Activated naive CD4-positive, alpha-beta T cell treated with anti-CD3 and anti-CD28 coated beads, Interleukin-2, amount 10 ng/mL, durations not matched to agents 7 days and 5 days (primary cell): ENCODE measurements around the gene SLC23A3.

Experiments used
- CTCF ChIA-PET: fragments of 350-600 bp; sonication (Branson Sonifier 250); formaldehyde crosslinking; loops from one replicate; lab custom pipeline; 2021; ENCODE audit warnings: antibody characterized with exemption; lab: Charles Lee
- DNase-seq: peaks from one replicate; pipeline ENCODE4 v3.0.0-alpha.2; 2020
- H3K27ac Mint-ChIP-seq: one replicate; pipeline ENCODE4 v1.8.0; 2021; ENCODE audit warnings: mild to moderate bottlenecking, moderate library complexity, mixed read lengths
- H3K27me3 Mint-ChIP-seq: one replicate; pipeline ENCODE4 v1.8.0; 2021; ENCODE audit warnings: mild to moderate bottlenecking, mixed read lengths
- H3K36me3 Mint-ChIP-seq: one replicate; pipeline ENCODE4 v1.8.0; 2021; ENCODE audit warnings: mixed read lengths
- H3K4me1 Mint-ChIP-seq: one replicate; pipeline ENCODE4 v1.8.0; 2021; ENCODE audit warnings: mixed read lengths
- H3K4me3 Mint-ChIP-seq: one replicate; pipeline ENCODE4 v1.8.0; 2021; ENCODE audit warnings: mild to moderate bottlenecking, moderate library complexity, mixed read lengths
- H3K9me3 Mint-ChIP-seq: one replicate; pipeline ENCODE4 v1.8.0; 2021; ENCODE audit warnings: mixed read lengths

The SLC23A3 gene

DNA sequence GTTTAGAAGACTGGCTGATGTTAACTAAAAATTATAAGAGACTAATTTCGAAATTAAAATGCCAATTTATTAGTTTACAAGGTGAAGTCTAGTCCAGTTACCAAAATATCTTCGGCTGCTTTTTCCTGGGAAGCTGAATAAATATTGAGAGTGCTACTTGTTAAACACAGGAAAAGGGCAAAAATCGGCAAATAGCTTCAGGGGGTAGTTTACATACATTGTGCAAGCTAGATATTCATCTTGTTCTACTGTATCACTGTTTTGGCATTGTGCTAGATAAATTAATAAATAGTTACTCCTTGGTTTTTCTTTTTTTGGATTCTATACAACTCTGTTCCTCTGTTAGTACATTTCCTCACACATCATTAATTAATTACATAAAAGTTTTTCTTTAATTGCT, 38.5 kb downstream of the SLC23A3 start:
- no peaks in the 10 kb centered on the region for H3K9me3 Mint-ChIP-seq
- H3K36me3 Mint-ChIP-seq: no peaks in the 10 kb centered on the region
- CTCF ChIA-PET: interaction anchor here (1.1 to 2.0 kb wide), 3 partner anchors 12 to 121 kb away, joined by 3 to 8 read pairs (median 5); no protein-coding TSS in a partner anchor

DNA sequence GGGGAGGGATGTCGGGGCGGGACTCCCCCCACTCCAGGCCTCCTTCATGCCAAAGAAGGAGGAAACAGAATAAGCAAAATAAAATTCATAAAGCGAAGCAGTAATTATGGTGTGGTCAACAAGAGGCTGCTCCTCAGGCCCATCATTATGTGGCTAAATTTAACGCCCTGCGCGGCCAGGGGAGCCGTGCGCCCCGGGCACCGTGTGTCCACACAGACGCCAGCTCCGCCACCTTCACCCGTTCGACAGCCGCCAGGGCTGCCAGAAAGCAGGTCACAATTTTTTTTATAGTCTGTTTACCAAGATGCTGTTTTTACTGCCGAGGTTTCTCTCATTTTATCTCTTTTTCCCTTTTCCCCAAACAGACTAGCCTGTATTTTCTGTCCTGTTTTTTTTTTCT, 40.2 kb downstream of the SLC23A3 start:
- no peak overlapping the region for H3K27ac Mint-ChIP-seq
- no peak overlapping the region for H3K4me3 Mint-ChIP-seq
- H3K4me1 Mint-ChIP-seq: peaks cover under 1% of the 10 kb centered on the region
- CTCF ChIA-PET: interaction anchor here (1.2 to 1.7 kb wide), 3 partner anchors 10 to 71 kb away, joined by 4 to 5 read pairs (median 5); no protein-coding TSS in a partner anchor
- no peaks in the 10 kb centered on the region for H3K9me3 Mint-ChIP-seq
- no peak for DNase-seq
- H3K36me3 Mint-ChIP-seq: no peaks in the 10 kb centered on the region
- H3K27me3 Mint-ChIP-seq: no peaks in the 10 kb centered on the region

More for the DNA sequence above, 38.5 kb downstream of the SLC23A3 start:
- no peaks in the 10 kb centered on the region for H3K4me1 Mint-ChIP-seq
- no peak for DNase-seq
- no peak overlapping the region for H3K27ac Mint-ChIP-seq
- H3K27me3 Mint-ChIP-seq: no peaks in the 10 kb centered on the region
- no peak overlapping the region for H3K4me3 Mint-ChIP-seq

DNA sequence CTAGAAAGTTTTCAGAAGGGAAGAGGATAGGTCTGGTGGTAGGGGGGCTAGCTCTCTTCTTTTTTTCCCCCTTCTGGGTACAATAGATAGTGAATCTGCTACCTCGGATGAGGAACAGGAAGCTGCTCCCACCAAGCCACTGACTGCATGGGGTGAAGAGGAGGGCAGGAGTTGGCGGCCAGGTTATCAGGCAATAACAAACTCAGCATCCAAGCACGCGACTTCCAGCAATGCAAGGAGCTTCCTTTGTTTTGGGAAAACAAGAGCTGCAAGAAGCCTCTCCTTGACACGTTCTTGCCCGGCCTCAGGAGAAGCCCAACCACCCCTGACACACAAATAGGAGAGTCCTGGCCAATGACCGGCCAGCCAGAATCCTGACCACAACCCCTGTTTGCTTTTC, 41.4 kb downstream of the SLC23A3 start:
- Mint-ChIP-seq H3K9me3 (no peaks in the 10 kb centered on the region), H3K4me3 (no peak overlapping the region), H3K4me1 (peaks cover 7% of the 10 kb centered on the region), H3K36me3 (no peaks in the 10 kb centered on the region), H3K27ac (no peak overlapping the region), H3K27me3 (no peaks in the 10 kb centered on the region)
- no peak for DNase-seq
- CTCF ChIA-PET: interaction anchor here (1.0 to 1.5 kb wide), 2 partner anchors 9 to 70 kb away, joined by 4 read pairs; no protein-coding TSS in a partner anchor

DNA sequence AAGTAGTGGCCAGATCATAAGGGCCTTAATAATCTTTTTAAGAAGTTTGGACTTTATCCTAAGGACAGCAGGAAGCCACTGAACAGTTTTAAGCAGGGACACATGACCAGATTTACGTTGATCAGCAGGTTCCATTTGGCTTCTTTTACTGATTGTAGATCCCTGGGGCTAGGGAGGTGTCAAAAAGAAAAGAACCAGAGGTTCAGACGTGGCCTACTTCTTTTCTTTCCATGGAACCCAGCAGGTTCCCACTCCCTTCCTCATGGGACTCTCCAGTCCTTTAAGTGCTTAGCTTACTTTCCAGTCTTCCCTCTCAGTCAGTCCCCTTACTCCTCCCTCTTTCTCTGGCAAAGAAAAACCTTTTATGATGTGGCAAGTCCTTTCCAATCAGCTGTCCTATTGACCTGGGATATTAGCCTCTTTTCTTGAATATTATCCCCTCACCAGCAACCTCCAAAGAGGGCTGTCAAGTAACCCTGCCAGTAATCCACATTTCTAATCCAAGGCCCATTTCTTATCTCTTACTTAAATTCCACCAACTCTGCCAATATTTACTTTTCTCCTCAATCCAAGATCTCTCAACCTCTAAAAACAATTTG, 42.7 kb downstream of the SLC23A3 start:
- DNase-seq: no peak
- Mint-ChIP-seq H3K27ac (no peak overlapping the region), H3K4me3 (no peak overlapping the region), H3K9me3 (no peaks in the 10 kb centered on the region), H3K27me3 (no peaks in the 10 kb centered on the region), H3K4me1 (peaks cover 7% of the 10 kb centered on the region), H3K36me3 (no peaks in the 10 kb centered on the region)
- CTCF ChIA-PET: interaction anchor here (1.0 kb wide), 1 partner anchor 8 kb away, joined by 4 read pairs; no protein-coding TSS in a partner anchor

DNA sequence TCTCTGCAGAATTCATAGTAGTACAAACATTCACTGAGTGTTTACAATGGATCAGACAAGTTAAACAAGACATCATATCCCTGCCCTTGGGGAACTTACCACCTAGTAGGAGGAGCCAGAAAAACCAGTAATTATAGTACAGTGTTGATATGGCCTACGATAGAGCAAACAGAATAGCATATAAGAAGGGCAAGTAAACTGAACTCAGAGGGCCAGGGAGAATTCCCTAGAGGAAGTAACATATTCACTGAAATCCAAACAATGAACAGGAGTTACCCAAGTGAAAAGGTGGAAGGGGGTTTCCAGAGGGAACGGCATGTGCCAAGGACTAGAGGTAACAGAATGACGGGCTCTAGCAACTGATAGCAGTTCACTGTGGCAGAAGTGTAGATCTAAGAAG, 43.3 kb downstream of the SLC23A3 start:
- DNase-seq: no peak
- Mint-ChIP-seq H3K4me1 (peaks cover 7% of the 10 kb centered on the region), H3K9me3 (no peaks in the 10 kb centered on the region), H3K4me3 (no peak overlapping the region), H3K27me3 (no peaks in the 10 kb centered on the region), H3K36me3 (no peaks in the 10 kb centered on the region), H3K27ac (no peak overlapping the region)
- CTCF ChIA-PET: no interaction called here

DNA sequence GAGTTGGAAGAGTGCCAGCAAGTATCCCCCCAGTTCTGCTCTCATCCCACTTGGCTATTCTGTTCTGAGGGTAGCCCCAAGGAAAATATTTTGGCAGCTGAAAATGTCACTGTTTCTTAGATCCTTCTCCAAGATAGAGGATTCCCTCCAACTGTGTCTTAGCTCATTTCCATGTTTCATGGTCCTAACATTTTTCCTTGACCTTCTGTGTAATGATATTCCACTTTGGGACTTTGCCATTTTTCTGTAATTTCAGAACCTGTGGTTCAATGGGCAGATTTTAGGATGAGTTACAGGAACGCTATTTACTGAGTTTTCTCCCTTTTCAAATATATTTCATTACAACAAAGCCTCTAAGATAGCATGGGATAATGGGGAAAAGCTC, 44.0 kb downstream of the SLC23A3 start:
- H3K4me3 Mint-ChIP-seq: no peak overlapping the region

DNA sequence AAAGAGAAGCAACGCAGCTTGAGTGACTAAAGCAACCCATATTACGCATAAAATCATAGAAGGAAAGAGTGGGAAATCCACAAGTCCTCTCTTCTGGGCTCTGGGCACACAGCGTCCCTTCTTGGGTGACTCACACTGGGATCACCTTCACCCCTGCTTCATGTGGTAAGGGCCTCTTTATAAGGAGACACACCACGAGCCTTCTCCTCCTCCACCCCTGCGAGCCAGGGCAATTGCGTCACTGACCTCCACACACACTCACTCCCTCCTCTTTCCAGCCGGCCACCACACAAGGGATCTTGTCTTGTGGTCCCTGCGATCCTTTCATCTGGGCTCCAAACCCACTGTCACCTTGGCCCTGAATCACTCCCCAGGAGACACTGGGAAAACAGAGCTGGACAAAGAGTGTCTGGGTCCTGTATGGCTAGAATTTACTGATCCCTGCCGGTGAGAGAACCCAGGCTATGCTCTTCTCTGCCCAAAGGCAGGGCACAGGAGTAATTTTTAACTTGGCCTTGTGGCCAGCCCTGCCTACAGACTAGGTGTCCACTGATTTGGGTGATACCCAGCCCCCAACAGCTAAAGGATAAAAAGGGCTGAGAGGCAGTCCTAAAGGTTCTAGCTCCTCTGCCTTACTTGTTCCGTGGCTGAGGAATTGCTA, 44.5 kb downstream of the SLC23A3 start:
- Mint-ChIP-seq H3K4me3 (no peak overlapping the region), H3K36me3 (no peaks in the 10 kb centered on the region), H3K4me1 (peaks cover 7% of the 10 kb centered on the region), H3K27ac (no peak overlapping the region), H3K27me3 (no peaks in the 10 kb centered on the region), H3K9me3 (no peaks in the 10 kb centered on the region)
- no peak for DNase-seq
- CTCF ChIA-PET: interaction anchor here (1.3 kb wide), 1 partner anchor 14 kb away, joined by 3 read pairs; no protein-coding TSS in a partner anchor

More for the DNA sequence above, 44.0 kb downstream of the SLC23A3 start:
- no peak for DNase-seq
- no peaks in the 10 kb centered on the region for H3K36me3 Mint-ChIP-seq
- no peaks in the 10 kb centered on the region for H3K27me3 Mint-ChIP-seq
- no peak overlapping the region for H3K27ac Mint-ChIP-seq
- CTCF ChIA-PET: interaction anchor here (1.3 kb wide), 1 partner anchor 13 kb away, joined by 3 read pairs; no protein-coding TSS in a partner anchor
- H3K4me1 Mint-ChIP-seq: peaks cover 7% of the 10 kb centered on the region
- no peaks in the 10 kb centered on the region for H3K9me3 Mint-ChIP-seq

DNA sequence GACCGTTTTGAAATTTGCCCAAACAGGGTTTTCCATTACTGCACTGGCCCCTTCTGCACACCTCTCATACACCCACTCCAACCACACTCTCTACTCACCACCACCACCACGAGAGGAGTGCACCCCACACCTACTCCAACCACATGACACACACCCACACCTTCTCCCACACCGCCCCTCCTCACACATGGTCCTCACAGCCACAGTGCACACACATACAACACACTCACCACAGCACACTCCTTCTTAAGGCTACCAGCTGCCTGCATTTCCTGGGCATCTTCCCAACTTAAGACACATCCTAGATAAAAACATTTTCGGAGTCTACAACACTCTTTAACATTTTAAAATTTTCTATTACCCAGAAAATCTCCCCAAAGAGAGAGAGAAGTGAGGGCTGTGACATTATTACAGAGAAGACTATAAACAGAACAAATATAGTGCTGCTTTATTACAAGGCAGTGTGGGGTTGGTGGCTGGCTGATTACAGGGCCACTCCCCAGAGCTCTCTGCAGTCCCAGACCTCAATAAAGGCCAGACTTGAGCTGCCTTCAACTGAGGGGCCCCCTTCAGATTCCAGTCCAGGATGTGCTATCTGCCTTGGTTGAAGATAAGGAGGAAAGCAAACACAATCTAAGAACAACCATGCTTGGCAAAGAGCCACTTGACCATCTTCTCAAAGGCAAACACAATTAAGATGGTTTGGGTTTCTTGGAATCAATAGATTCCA, 45.3 kb downstream of the SLC23A3 start:
- H3K4me1 Mint-ChIP-seq: peaks cover 7% of the 10 kb centered on the region
- no peak overlapping the region for H3K27ac Mint-ChIP-seq
- CTCF ChIA-PET: interaction anchor here (1.2 to 8.9 kb wide), 5 partner anchors 14 to 144 kb away, joined by 3 to 101 read pairs (median 3); no protein-coding TSS in a partner anchor
- H3K36me3 Mint-ChIP-seq: no peaks in the 10 kb centered on the region
- no peaks in the 10 kb centered on the region for H3K9me3 Mint-ChIP-seq
- DNase-seq: no peak
- H3K27me3 Mint-ChIP-seq: no peaks in the 10 kb centered on the region
- no peak overlapping the region for H3K4me3 Mint-ChIP-seq

DNA sequence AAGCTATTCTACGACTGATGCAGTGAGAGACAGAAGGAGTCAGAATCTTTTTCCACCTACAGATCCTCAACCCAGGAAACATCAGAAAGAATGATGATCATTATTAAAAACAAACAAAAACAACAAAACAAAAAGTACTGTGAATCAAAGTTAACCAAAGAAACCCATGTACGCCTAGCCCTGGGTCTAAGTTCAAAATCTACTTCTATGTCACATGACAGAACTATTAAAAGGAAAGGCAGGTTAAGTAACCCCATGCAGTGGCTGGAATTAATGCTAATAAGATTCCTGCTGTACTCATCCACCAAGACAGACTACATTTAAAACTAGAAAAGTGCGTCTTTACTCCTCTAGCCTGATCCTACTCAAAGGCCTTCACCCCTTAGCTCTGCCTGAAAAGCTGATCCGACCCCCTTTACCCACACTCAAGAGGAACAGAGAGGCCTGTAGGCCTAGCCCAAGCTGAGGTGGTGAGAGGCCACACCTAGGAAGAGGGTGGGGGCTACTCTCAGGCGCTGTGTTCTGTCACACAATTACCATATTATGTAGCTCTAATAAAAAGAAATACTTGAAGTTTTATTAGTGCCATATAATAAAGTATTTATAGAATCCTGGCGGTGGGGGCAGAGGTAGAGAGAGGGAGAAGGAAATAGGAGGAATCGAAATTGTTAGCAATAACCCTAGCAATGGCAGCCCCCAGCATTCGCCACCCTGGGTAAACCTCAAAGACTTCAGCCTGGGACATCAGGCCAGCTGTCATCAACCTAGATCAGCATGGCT, 46.3 kb downstream of the SLC23A3 start:
- Mint-ChIP-seq H3K9me3 (no peaks in the 10 kb centered on the region), H3K4me3 (no peak overlapping the region), H3K4me1 (peaks cover 7% of the 10 kb centered on the region), H3K36me3 (no peaks in the 10 kb centered on the region), H3K27ac (no peak overlapping the region), H3K27me3 (no peaks in the 10 kb centered on the region)
- DNase-seq: no peak
- CTCF ChIA-PET: interaction anchor here (1.1 to 8.9 kb wide), 8 partner anchors 18 to 143 kb away, joined by 3 to 101 read pairs (median 4); partner anchors contain the start of gene IHH

DNA sequence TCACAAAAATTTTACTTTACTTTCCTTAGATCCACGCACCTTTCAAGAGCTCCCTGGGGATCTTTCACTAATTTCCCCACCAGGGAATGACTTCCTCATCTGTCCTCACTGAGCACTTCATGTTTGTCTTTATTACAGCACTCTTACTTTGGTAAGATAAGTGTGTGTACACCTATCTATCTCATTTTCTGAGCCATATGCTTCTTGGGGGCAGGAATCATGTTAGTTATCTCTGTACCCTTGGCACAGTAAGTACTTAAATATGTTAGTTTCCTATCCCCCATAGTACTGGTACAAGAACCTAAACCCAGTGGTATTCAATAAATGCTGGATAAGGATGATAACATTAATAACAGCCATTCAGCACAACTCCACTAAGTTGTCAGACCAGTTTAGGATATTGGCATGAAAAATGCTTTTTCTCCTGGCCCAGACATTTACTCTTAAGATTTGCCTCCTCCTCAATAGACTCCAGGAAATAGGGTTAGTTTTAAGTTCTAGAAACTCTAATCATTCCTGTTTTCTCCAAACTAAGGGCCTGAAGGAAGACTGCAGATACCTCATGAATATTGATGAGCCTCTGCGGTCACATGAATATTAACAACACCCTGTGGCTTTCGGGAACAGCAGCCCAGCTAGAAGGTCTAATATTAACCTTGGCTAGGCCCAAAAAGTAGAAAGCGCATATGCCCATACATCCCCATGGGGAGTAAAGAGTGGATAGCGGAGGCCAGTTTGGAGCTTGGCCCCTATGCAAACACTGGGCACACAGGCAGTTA, 47.4 kb downstream of the SLC23A3 start:
- no peaks in the 10 kb centered on the region for H3K27me3 Mint-ChIP-seq
- no peaks in the 10 kb centered on the region for H3K9me3 Mint-ChIP-seq
- DNase-seq: no peak
- H3K36me3 Mint-ChIP-seq: no peaks in the 10 kb centered on the region
- H3K27ac Mint-ChIP-seq: no peak overlapping the region
- peaks cover 7% of the 10 kb centered on the region for H3K4me1 Mint-ChIP-seq
- no peak overlapping the region for H3K4me3 Mint-ChIP-seq
- CTCF ChIA-PET: interaction anchor here (0.5 to 8.9 kb wide), 17 partner anchors 11 to 300 kb away, joined by 3 to 101 read pairs (median 5); partner anchors contain the start of genes CFAP65 and IHH

DNA sequence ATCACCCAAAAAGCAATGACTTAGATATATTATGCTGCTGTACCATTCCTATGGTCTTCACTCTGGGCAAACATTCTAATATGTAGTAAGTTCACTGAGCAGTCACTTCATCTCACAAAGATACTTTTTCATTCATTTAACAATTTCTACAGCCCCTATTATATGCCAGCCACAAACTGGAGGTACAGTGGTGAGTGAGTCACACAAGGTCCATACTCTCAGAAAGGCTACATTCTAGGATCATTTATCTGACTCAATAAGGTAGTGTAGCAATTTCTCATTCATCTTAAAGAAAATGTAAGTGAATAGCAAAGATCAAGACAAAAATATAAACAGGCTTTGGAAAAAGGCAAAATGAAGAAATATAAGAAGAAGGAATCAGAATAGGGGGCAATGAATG, 49.7 kb downstream of the SLC23A3 start:
- no peak for DNase-seq
- H3K27ac Mint-ChIP-seq: no peak overlapping the region
- H3K4me3 Mint-ChIP-seq: no peak overlapping the region
- H3K27me3 Mint-ChIP-seq: no peaks in the 10 kb centered on the region
- H3K4me1 Mint-ChIP-seq: peaks cover 7% of the 10 kb centered on the region
- H3K36me3 Mint-ChIP-seq: no peaks in the 10 kb centered on the region
- H3K9me3 Mint-ChIP-seq: no peaks in the 10 kb centered on the region
- CTCF ChIA-PET: interaction anchor here (0.8 to 8.9 kb wide), 31 partner anchors 8 to 270 kb away, joined by 3 to 101 read pairs (median 5); partner anchors contain the start of gene IHH

DNA sequence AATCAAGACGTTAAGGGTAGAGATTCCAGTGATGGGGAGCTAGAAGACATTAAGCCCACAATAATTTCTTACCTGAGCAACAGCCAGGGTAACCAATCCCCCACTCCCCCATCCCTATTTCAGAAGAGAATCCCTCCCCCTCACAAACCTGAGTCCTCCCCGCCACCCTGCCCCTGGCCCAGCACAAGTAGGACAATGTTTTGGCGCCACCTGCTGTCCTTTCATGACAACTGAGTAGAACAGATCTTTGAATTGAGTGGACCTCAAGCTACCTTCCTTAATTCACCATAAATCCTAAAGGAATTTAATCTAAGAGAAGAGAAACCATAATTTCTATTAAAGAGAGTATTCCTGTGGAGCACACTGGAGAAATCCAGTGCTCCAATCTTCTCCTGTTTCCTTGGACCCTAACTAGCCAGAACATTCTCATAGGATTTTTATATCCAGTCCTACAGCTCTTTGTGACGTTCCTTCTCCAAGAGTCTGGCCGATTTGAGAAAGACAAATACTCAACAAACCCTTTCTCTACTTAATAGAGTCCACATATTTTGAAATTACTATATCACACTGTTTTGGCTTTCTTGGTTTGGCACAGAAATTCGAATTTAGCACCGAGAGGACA, 50.3 kb downstream of the SLC23A3 start:
- Mint-ChIP-seq H3K9me3 (no peaks in the 10 kb centered on the region), H3K27ac (no peak overlapping the region), H3K27me3 (no peaks in the 10 kb centered on the region), H3K36me3 (no peaks in the 10 kb centered on the region), H3K4me1 (peaks cover 7% of the 10 kb centered on the region), H3K4me3 (no peak overlapping the region)
- CTCF ChIA-PET: interaction anchor here (0.8 to 8.9 kb wide), 31 partner anchors 8 to 269 kb away, joined by 3 to 101 read pairs (median 5); partner anchors contain the start of gene IHH
- DNase-seq: peak; percentile 71
